Breast epithelium (tissue), 4 donors: ENCODE data around the gene HEG1. TPM values are rescaled to one million over a fixed set of nuclear protein-coding genes. Genes with fewer than 3 reads are reported as not detected.

Experiments used
- DNase-seq, 2 donors: peaks; one replicate each; pipeline ENCODE4 v3.0.0-alpha.2; 2019; ENCODE audit warnings: low spot score in 2 of 2
- H3K27ac ChIP-seq, 2 donors: fragments of 200-600 bp; sonication (generic) in 1 of 2; one replicate each; pipeline ENCODE4 v1.5.1; 2016 to 2019; ENCODE audit warnings: mild to moderate bottlenecking in 1 of 2
- H3K27me3 ChIP-seq, 2 donors: fragments of 200-600 bp; sonication (generic) in 1 of 2; one replicate each; pipeline versions ENCODE4 v1.5.1 to v1.6.0; 2017 to 2019; ENCODE audit warnings: control low read depth in 1 of 2, mild to moderate bottlenecking in 1 of 2
- H3K36me3 ChIP-seq: fragments of 200-600 bp; one replicate; pipeline ENCODE4 v1.5.1; 2019
- H3K4me1 ChIP-seq, 2 donors: fragments of 200-600 bp; sonication (generic); one replicate each; pipeline ENCODE4 v1.5.1; 2016 to 2019; ENCODE audit warnings: control low read depth in 1 of 2
- H3K4me3 ChIP-seq, 3 donors: fragments of 200-600 bp; sonication (generic); 1 replicate in 2 of 3; 2 replicates in 1 of 3; pipeline ENCODE4 v1.5.1; 2016 to 2019; ENCODE audit warnings: mild to moderate bottlenecking in 3 of 3, moderate library complexity in 2 of 3
- H3K9me3 ChIP-seq, 2 donors: fragments of 200-600 bp; sonication (generic) in 1 of 2; one replicate each; pipeline ENCODE4 v1.5.1; 2016 to 2019; ENCODE audit warnings: control low read depth in 1 of 2
- CTCF ChIP-seq, 3 donors: fragments of 450-650 bp; IDR thresholded peaks; one replicate each; pipeline ENCODE4 v1.5.1; 2016 to 2017; ENCODE audit warnings: antibody characterized with exemption in 3 of 3, mild to moderate bottlenecking in 3 of 3, moderate library complexity in 3 of 3
- POLR2A ChIP-seq: fragments of 450-650 bp; IDR thresholded peaks from one replicate; pipeline ENCODE4 v1.6.1; 2016; ENCODE audit warnings: antibody characterized with exemption, mild to moderate bottlenecking, moderate library complexity
- POLR2AphosphoS5 ChIP-seq, 3 donors: sonication (generic); formaldehyde crosslinking; IDR thresholded peaks; one replicate each; pipeline ENCODE4 v1.6.1; 2017; ENCODE audit warnings: antibody characterized with exemption in 3 of 3
- intact Hi-C: fragments of 100-400 bp; cut with DNase I; formaldehyde crosslinking; loops from one replicate; pipeline ENCODE4 v1.15.1; 2023; ENCODE audit warnings: low total_unique reads
- total RNA-seq, 3 donors: library from RNA; depleted of rRNA; stranded (reverse); fragments of >200 nt; gene quantifications; one replicate each; pipeline ENCODE4 v1.1.0, GENCODE V29; 2016

HEG1 gene
- total RNA-seq, 3 donors from 2014 or later: 36.0 to 45.9 (median 45.1) TPM

DNA sequence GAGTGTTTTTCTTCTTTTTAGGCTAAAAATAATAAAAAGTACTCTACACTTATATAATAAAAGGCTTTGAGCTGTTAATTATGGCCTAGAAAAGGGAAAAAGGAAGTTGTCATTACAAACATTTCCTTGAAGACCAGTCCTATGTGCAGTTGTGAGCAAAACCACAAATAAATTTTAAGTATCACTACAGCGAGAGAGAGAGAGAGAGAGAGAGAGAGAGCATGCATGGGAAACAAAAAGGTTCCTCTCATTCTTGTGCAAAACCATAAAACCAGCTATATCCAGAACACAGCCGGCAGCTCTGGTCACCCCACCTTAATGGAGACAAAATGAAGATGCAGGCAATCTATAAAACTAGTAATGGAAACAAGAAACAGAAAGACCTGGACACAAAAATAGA is 33.6 kb downstream of the HEG1 start:
- Histone ChIP-seq H3K4me1 (no peaks in the 10 kb centered on the region), H3K36me3 (no peaks in the 10 kb centered on the region), H3K9me3 (no peaks in the 10 kb centered on the region), H3K4me3 (no peak overlapping the region), H3K27me3 (no peaks in the 10 kb centered on the region), H3K27ac (no peak overlapping the region)
- no peak for DNase-seq
- no peak for TF ChIP-seq CTCF (IDR thresholded peaks at IDR 0.05)
- no peak for TF ChIP-seq POLR2A
- no peak for TF ChIP-seq POLR2AphosphoS5 (IDR thresholded peaks at IDR 0.05)
- intact Hi-C loops: no loop called here

DNA sequence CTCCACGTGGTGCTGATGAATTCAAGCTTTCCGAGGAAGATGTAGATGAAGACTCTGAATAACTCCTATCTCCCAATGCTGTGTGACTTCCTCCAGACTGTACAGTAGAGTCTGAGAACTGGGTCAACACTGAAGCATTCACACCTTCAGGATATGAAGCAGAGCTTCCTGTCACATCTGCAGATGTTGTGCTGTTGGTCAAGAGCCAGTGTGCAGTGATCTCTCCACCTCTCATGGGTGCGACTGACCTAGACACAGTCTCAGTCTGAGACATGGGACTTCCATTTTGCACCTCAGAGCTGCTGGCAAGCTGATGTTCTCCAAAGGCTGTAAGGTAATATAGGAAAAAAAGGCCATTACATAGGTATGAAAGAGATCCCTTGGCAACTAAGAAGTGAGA is 36.5 kb downstream of the HEG1 start:
- H3K27ac ChIP-seq: no peak overlapping the region
- no peaks in the 10 kb centered on the region for H3K9me3 ChIP-seq
- TF ChIP-seq CTCF (IDR thresholded peaks at IDR 0.05): no peak
- no peak for TF ChIP-seq POLR2A
- no peak for TF ChIP-seq POLR2AphosphoS5 (IDR thresholded peaks at IDR 0.05)
- H3K4me1 ChIP-seq: no peaks in the 10 kb centered on the region
- intact Hi-C loops: loop anchor here (1.0 to 10.0 kb wide), 2 partner anchors 38 to 1654 kb away; no protein-coding TSS in a partner anchor
- H3K4me3 ChIP-seq: no peak overlapping the region
- no peaks in the 10 kb centered on the region for H3K36me3 ChIP-seq
- DNase-seq: no peak
- H3K27me3 ChIP-seq: no peaks in the 10 kb centered on the region

GRCh38 chr3:125017406-125017805 is 38.4 kb downstream of the HEG1 start:
- intact Hi-C loops: loop anchor here (10.0 kb wide), 1 partner anchor 1653 kb away; no protein-coding TSS in a partner anchor
- Histone ChIP-seq H3K27me3 (no peaks in the 10 kb centered on the region), H3K27ac (no peak overlapping the region), H3K36me3 (no peaks in the 10 kb centered on the region), H3K4me3 (no peak overlapping the region), H3K4me1 (no peaks in the 10 kb centered on the region), H3K9me3 (no peaks in the 10 kb centered on the region)
- TF ChIP-seq POLR2AphosphoS5 (IDR thresholded peaks at IDR 0.05) (no peak), CTCF (IDR thresholded peaks at IDR 0.05) (no peak), POLR2A (no peak)
- DNase-seq: no peak

DNA sequence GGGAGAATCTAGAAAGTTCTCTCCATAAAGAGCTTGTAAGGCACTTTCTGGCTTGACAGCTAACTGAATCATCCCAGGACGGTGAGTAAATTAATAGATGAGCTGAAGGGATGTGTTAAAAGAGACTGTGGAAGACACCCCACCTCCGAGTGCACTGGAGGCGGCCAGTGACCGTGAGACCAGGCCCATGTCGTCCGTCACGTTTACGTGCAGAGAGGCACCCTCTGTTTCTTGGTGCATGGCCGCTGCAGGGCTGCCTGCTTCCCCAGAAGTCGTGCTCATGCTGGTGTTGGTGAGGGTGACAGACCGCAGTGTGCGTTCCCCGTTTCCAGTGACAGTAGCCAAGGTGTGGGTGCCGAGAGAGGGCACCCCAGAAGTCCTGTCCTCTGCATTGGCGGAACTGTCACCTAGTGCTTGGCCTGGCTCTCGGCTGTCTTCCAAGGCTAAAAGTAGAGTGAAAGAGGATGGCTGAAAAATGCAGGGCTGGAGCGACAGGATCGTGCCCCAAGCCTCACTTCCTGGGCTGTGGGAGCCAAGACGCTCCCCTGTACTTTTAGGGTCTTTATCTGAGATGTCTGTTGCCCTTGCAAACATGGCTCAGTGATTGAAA is 41.1 kb downstream of the HEG1 start:
- H3K27ac ChIP-seq: no peak overlapping the region
- no peak overlapping the region for H3K4me3 ChIP-seq
- H3K4me1 ChIP-seq: no peaks in the 10 kb centered on the region
- no peak for DNase-seq
- no peaks in the 10 kb centered on the region for H3K27me3 ChIP-seq
- H3K9me3 ChIP-seq: no peaks in the 10 kb centered on the region
- intact Hi-C loops: loop anchor here (10.0 kb wide), 1 partner anchor 1650 kb away; no protein-coding TSS in a partner anchor
- no peak for TF ChIP-seq POLR2A
- no peak for TF ChIP-seq POLR2AphosphoS5 (IDR thresholded peaks at IDR 0.05)
- no peak for TF ChIP-seq CTCF (IDR thresholded peaks at IDR 0.05)
- H3K36me3 ChIP-seq: no peaks in the 10 kb centered on the region

- Histone ChIP-seq H3K4me1 (no peaks in the 10 kb centered on the region), H3K9me3 (no peaks in the 10 kb centered on the region), H3K4me3 (no peak overlapping the region), H3K27ac (no peak overlapping the region), H3K27me3 (no peaks in the 10 kb centered on the region), H3K36me3 (no peaks in the 10 kb centered on the region)
- DNase-seq: no peak
- intact Hi-C loops: loop anchor here (10.0 kb wide), 1 partner anchor 1648 kb away; no protein-coding TSS in a partner anchor
- no peak for TF ChIP-seq CTCF (IDR thresholded peaks at IDR 0.05)
Measured at GRCh38 chr3:125013095-125013494, 42.7 kb downstream of the HEG1 start.
